Measurements from ENCODE around the gene KDM5C.

DNA sequence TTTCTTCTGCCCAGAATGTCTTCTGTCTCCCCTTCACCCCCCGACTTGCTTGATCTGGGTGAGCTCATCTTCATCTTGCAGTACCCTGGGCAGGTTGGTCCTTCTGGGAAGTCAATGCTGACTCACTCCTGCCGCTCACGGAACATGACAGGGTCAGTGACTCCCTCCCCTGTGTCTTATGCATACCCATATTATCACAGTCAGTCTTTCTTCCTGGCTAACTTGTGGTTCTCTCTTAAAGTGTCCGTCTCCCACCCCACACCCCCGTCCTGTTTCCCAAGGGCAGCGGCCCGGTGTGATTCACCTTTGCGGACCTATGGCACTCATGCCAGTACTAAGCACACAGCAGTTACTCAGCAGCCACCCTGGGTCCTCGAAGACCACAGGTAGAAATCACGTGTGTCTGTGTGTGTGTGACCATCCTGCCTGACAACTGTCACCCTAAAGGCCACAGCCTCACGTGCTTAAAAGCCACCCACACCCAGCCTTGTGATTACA lies 38.6 kb upstream of the KDM5C start:
- TF ChIP-seq, protein P1, sequence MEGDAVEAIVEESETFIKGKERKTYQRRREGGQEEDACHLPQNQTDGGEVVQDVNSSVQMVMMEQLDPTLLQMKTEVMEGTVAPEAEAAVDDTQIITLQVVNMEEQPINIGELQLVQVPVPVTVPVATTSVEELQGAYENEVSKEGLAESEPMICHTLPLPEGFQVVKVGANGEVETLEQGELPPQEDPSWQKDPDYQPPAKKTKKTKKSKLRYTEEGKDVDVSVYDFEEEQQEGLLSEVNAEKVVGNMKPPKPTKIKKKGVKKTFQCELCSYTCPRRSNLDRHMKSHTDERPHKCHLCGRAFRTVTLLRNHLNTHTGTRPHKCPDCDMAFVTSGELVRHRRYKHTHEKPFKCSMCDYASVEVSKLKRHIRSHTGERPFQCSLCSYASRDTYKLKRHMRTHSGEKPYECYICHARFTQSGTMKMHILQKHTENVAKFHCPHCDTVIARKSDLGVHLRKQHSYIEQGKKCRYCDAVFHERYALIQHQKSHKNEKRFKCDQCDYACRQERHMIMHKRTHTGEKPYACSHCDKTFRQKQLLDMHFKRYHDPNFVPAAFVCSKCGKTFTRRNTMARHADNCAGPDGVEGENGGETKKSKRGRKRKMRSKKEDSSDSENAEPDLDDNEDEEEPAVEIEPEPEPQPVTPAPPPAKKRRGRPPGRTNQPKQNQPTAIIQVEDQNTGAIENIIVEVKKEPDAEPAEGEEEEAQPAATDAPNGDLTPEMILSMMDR (IDR thresholded peaks at IDR 0.05) = no peak
- TF ChIP-seq TP53 (CRISPR knock-in tag; IDR thresholded peaks at IDR 0.05) (no peak), GABPB1 (CRISPR knock-in tag; IDR thresholded peaks at IDR 0.05) (no peak), NFE2L1 (CRISPR knock-in tag; IDR thresholded peaks at IDR 0.05) (no peak), ZNF138 (CRISPR knock-in tag; conservative IDR thresholded peaks at IDR 0.05) (no peak), JUN (CRISPR knock-in tag; IDR thresholded peaks at IDR 0.05) (no peak), CBFB (CRISPR knock-in tag; IDR thresholded peaks at IDR 0.05; ENCODE audit: low read depth) (no peak), ZNF121 (CRISPR knock-in tag; IDR thresholded peaks at IDR 0.05) (no peak), ETV6 (CRISPR knock-in tag; IDR thresholded peaks at IDR 0.05) (no peak)
- TF ChIP-seq, protein P2, sequence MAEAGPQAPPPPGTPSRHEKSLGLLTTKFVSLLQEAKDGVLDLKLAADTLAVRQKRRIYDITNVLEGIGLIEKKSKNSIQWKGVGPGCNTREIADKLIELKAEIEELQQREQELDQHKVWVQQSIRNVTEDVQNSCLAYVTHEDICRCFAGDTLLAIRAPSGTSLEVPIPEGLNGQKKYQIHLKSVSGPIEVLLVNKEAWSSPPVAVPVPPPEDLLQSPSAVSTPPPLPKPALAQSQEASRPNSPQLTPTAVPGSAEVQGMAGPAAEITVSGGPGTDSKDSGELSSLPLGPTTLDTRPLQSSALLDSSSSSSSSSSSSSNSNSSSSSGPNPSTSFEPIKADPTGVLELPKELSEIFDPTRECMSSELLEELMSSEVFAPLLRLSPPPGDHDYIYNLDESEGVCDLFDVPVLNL (CRISPR knock-in tag; IDR thresholded peaks at IDR 0.05; ENCODE audit: borderline replicate concordance, low read depth) = no peak
- TF ChIP-seq, protein P3, sequence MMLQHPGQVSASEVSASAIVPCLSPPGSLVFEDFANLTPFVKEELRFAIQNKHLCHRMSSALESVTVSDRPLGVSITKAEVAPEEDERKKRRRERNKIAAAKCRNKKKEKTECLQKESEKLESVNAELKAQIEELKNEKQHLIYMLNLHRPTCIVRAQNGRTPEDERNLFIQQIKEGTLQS (CRISPR knock-in tag; conservative IDR thresholded peaks at IDR 0.05) = no peak
- TF ChIP-seq, protein P4, sequence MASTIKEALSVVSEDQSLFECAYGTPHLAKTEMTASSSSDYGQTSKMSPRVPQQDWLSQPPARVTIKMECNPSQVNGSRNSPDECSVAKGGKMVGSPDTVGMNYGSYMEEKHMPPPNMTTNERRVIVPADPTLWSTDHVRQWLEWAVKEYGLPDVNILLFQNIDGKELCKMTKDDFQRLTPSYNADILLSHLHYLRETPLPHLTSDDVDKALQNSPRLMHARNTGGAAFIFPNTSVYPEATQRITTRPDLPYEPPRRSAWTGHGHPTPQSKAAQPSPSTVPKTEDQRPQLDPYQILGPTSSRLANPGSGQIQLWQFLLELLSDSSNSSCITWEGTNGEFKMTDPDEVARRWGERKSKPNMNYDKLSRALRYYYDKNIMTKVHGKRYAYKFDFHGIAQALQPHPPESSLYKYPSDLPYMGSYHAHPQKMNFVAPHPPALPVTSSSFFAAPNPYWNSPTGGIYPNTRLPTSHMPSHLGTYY (CRISPR knock-in tag; IDR thresholded peaks at IDR 0.05) = no peak
- TF ChIP-seq, protein P5, sequence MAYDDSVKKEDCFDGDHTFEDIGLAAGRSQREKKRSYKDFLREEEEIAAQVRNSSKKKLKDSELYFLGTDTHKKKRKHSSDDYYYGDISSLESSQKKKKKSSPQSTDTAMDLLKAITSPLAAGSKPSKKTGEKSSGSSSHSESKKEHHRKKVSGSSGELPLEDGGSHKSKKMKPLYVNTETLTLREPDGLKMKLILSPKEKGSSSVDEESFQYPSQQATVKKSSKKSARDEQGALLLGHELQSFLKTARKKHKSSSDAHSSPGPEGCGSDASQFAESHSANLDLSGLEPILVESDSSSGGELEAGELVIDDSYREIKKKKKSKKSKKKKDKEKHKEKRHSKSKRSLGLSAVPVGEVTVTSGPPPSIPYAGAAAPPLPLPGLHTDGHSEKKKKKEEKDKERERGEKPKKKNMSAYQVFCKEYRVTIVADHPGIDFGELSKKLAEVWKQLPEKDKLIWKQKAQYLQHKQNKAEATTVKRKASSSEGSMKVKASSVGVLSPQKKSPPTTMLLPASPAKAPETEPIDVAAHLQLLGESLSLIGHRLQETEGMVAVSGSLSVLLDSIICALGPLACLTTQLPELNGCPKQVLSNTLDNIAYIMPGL (CRISPR knock-in tag; IDR thresholded peaks at IDR 0.05) = no peak

Measured in WTC11 (cell line).